Calu3 (cell line): ENCODE data around the gene SLC12A7. TPM values are rescaled to one million over a fixed set of nuclear protein-coding genes. Genes with fewer than 3 reads are reported as not detected.

Source experiments
- BruUV-seq: library from RNA; stranded (reverse); fragments of 400-500 nt; replicated peaks from 2 replicates; lab custom pipeline; 2021; lab: Mats Ljungman, UMichigan
- CTCF ChIA-PET: fragments of 300-600 bp; sonication (Branson Sonifier 250); formaldehyde crosslinking; loops from one replicate; lab custom pipeline; 2022; ENCODE audit warnings: antibody characterized with exemption; lab: Charles Lee
- DNase-seq: peaks from one replicate; pipeline ENCODE4 v3.0.0; 2022
- H3K27ac Mint-ChIP-seq: one replicate; pipeline ENCODE4 v1.8.0; 2022; ENCODE audit warnings: mixed read lengths; ENCODE audit not compliant: unreplicated experiment
- H3K27me3 Mint-ChIP-seq: one replicate; pipeline ENCODE4 v1.8.0; 2022; ENCODE audit warnings: mixed read lengths; ENCODE audit not compliant: unreplicated experiment
- H3K36me3 Mint-ChIP-seq: one replicate; pipeline ENCODE4 v1.8.0; 2022; ENCODE audit warnings: mild to moderate bottlenecking, moderate library complexity, mixed read lengths; ENCODE audit not compliant: insufficient read depth, unreplicated experiment
- H3K4me1 Mint-ChIP-seq: one replicate; pipeline ENCODE4 v1.8.0; 2022; ENCODE audit warnings: mild to moderate bottlenecking, low read depth, mixed read lengths; ENCODE audit not compliant: unreplicated experiment
- H3K4me3 Mint-ChIP-seq: one replicate; pipeline ENCODE4 v1.8.0; 2022; ENCODE audit warnings: mild to moderate bottlenecking, low read depth, moderate library complexity, mixed read lengths; ENCODE audit not compliant: unreplicated experiment
- H3K9me3 Mint-ChIP-seq: one replicate; pipeline ENCODE4 v1.8.0; 2022; ENCODE audit warnings: low read depth, mixed read lengths; ENCODE audit not compliant: unreplicated experiment
- intact Hi-C: fragments of 100-400 bp; cut with micrococcal nuclease; formaldehyde crosslinking; loops from one replicate; pipeline ENCODE4 v1.10.0; 2022; ENCODE audit not compliant: unreplicated experiment
- total RNA-seq: library from RNA; stranded (reverse); gene quantifications from 2 replicates; pipeline ENCODE4 v1.2.3, GENCODE V29; 2022
- TF ChIP-seq, protein P1 (sequence below): fragments of 200-600 bp; IDR thresholded peaks from one replicate; pipeline ENCODE4 v1.8.0; 2022; ENCODE audit warnings: antibody characterized with exemption; ENCODE audit not compliant: unreplicated experiment

Gene SLC12A7
- total RNA-seq, 1 experiment from 2014 or later, result 82.3 TPM

DNA sequence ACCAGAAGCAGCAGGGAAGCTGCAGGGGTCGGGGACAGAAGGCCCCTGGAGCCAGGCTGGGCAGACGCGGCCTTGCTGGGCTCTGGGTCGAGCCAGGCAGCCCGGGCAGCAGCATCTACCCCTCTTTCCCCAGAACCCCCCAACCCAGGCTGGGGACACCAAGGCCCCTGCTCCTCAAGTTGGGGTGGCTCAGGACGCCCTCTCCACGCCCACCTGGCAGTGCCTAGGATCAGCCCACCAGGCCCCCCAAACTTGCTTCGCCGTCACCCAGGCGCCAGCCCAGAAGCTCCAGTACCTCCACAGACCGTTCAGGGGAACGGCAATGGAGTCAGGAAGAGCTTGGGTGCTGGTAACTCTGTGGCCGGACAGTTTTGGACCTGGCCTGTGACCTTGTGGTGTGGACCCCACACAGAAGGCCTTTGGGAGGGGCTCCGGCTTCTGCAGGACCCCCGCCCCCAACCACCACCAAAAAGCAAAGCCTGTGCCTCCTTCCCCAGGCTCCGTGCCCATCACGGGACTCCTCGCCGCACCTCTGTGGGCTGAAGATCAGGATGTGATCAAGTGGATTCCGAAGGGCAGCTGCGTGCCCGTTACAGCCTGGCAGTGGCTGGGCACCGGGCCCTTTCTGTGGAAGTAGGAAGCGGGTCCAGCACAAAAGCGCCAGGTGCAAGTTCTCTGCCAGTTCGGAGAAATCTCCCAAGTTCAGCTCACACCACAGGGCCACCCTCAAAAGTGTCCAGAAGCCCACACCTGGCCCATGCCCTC is 2.1 kb downstream of the SLC12A7 start:
- peaks cover 30% of the 10 kb centered on the region for H3K4me1 Mint-ChIP-seq
- TF ChIP-seq, protein P1, sequence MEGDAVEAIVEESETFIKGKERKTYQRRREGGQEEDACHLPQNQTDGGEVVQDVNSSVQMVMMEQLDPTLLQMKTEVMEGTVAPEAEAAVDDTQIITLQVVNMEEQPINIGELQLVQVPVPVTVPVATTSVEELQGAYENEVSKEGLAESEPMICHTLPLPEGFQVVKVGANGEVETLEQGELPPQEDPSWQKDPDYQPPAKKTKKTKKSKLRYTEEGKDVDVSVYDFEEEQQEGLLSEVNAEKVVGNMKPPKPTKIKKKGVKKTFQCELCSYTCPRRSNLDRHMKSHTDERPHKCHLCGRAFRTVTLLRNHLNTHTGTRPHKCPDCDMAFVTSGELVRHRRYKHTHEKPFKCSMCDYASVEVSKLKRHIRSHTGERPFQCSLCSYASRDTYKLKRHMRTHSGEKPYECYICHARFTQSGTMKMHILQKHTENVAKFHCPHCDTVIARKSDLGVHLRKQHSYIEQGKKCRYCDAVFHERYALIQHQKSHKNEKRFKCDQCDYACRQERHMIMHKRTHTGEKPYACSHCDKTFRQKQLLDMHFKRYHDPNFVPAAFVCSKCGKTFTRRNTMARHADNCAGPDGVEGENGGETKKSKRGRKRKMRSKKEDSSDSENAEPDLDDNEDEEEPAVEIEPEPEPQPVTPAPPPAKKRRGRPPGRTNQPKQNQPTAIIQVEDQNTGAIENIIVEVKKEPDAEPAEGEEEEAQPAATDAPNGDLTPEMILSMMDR, result no peak
- peak overlapping the region; percentile 88 for H3K4me3 Mint-ChIP-seq
- intact Hi-C loops, result no loop called here
- H3K36me3 Mint-ChIP-seq, result peaks cover 71% of the 10 kb centered on the region
- H3K9me3 Mint-ChIP-seq, result no peaks in the 10 kb centered on the region
- DNase-seq, result no peak
- peak overlapping the region; percentile 81 for H3K27ac Mint-ChIP-seq
- H3K27me3 Mint-ChIP-seq, result no peaks in the 10 kb centered on the region
- CTCF ChIA-PET, result no interaction called here
- TSS peak; percentile 40 for BruUV-seq

DNA sequence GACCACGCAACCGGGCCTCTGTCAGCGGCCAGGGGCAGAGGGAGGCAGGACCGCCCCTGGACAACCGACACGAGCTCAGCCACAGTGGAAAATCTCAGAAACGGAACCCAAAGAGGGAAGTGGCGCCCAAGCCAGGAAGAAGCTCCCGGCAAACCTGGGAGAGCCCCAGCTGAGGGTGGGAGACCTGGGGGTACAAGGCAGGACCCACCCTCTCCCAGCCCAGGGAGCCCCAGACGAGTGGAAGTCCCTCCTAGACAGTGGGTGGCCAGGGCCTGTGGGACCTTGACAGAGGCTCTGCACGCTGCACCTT is 3.0 kb downstream of the SLC12A7 start:
- no TSS peak for BruUV-seq
- DNase-seq, result no peak
- intact Hi-C loops, result no loop called here
- peak overlapping the region; percentile 32 for H3K4me3 Mint-ChIP-seq
- CTCF ChIA-PET, result no interaction called here
- H3K4me1 Mint-ChIP-seq, result peaks cover 31% of the 10 kb centered on the region
- TF ChIP-seq, protein P1, result no peak
- peaks cover 71% of the 10 kb centered on the region for H3K36me3 Mint-ChIP-seq
- H3K9me3 Mint-ChIP-seq, result no peaks in the 10 kb centered on the region
- H3K27ac Mint-ChIP-seq, result no peak overlapping the region
- H3K27me3 Mint-ChIP-seq, result no peaks in the 10 kb centered on the region

DNA sequence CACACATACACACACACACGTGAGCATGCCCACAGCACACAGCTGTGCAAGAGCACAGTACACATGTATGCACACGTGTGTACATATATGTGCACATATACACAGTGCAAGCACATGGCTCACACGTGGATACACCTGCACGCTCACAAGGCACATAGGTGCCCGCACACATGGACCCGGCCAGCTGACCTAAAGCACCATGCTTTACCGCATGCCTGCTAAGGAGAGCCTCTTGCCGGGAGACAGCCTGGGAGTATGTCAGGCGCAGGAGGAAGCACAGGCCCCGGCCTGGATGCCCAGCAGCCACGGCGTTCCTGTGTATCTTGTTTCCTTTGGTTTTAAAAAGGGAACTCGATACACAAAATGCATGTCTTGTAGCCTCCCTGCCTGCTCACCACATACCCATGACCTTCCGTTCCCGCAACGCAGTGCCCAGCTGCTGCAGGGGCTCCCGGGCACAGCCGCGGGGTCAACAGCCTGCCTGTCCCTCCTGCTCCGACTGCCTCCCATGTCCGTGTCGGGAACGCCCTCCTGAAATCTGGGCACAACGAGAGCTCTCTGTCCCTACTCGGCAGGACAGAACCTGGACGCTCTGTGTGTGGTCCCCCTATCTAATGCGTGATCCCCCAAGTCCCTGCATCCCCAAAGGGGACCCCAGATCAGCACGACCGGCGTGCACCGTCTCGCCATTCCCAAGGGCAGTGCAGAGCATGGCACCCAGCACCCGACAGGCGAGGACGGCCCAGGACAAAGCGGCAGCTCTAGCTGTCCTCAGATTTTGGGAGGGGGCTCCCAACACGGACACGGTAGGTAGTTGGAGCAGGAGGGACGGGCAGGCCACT is 3.6 kb downstream of the SLC12A7 start:
- Mint-ChIP-seq H3K36me3 (peaks cover 72% of the 10 kb centered on the region), H3K27me3 (no peaks in the 10 kb centered on the region), H3K4me1 (peaks cover 37% of the 10 kb centered on the region), H3K9me3 (no peaks in the 10 kb centered on the region), H3K4me3 (peak overlapping the region; percentile 32), H3K27ac (no peak overlapping the region)
- intact Hi-C loops, result no loop called here
- CTCF ChIA-PET, result no interaction called here
- DNase-seq, result no peak
- BruUV-seq, result no TSS peak
- TF ChIP-seq, protein P1, result no peak

DNA sequence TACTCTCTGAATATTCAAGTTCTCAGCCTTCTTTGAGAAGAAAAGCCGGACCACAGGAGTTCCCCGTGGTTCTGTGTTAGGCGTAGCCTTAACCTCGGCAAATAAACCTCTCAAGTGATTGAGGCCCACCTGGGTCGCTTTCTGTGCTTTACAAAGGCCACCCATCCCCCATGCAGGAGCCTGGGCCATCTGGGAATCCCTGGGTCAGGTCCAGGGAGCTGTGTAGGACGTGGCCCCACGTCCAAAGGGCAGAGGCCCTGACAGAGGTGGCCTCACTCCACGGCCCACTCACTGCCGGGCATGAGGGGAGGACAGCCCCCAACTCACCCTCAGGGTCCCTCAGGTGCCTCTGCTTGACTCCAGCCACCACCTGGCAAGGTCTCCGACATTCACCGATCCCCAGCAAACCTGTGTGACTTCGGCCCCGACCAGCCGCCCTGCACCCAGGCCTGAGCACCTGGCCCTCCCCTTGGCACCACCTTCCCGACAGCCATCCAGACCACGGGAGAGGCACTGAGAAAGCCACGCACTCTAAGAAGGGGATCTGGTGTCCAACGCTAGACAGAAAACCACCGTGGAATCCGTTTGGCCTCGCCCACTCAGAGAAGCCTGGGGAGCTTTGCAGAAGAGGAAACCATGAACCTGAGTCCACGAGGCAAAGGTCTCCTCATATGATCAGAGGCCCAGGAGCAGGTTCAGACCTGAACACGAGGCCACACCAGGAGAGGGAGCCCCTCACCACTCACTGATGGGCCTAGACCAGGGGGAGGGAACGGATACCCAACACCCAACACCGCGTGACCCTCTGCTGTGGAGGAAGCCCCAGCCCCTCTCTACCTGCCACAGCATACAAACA is 4.5 kb downstream of the SLC12A7 start:
- Mint-ChIP-seq H3K4me1 (peaks cover 39% of the 10 kb centered on the region), H3K4me3 (no peak overlapping the region), H3K9me3 (no peaks in the 10 kb centered on the region), H3K27me3 (no peaks in the 10 kb centered on the region), H3K27ac (no peak overlapping the region), H3K36me3 (peaks cover 65% of the 10 kb centered on the region)
- no peak for DNase-seq
- no TSS peak for BruUV-seq
- intact Hi-C loops, result no loop called here
- CTCF ChIA-PET, result no interaction called here
- TF ChIP-seq, protein P1, result no peak
